SHP77 treated with DMSO at 0.1 percent for 48 hours (cell line): ENCODE data around the gene IL37.
"Not testable (repeated sequence)": the region's sequence is repeated elsewhere in the genome, so short reads cannot be mapped to it uniquely, and the experiment has no call there.

Experiments used
- DNase-seq: peaks from one replicate; lab custom pipeline; 2025; lab: John Stamatoyannopoulos, UW

The IL37 gene

GRCh38 chr2:112923237-112923966, 12.4 kb downstream of the IL37 start:
- DNase-seq: no peak

DNA sequence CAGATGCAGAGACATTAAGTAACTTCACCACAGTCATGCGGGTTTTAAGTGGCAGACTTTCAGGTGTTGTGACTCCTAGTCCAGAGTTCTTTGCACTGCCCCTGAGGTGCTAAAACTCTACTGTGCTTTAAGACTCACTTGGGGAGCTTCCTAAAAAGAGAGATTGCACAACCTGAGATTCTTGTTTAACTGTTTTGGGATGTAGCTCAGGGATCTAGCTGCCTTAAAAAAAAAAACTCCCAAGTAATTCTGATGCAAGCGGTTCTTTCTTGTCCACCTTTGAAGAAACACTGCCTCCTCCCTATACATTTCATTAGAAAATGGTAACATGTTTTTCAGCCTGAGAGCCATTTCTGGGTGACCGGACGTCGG, 13.0 kb downstream of the IL37 start:
- DNase-seq: no peak

DNA sequence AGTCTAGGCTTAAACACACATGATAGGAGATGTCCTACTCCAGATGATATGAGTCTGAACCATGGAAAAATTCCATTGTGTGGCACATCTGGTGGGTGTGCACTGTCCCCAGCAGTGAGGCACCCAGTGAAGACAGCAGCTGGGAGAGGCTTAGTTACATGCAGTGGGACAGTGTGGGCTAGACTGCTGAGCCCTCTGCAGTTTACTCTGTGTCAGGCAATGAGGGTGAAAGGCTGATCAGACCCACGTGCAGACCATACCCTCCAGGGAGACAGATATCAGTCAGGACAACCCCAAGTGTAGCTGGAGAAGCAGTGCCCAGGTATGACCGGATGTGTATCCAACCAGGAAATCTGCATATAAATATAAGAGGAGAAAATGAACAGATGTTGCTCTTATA, 13.4 kb downstream of the IL37 start:
- no peak for DNase-seq

DNA sequence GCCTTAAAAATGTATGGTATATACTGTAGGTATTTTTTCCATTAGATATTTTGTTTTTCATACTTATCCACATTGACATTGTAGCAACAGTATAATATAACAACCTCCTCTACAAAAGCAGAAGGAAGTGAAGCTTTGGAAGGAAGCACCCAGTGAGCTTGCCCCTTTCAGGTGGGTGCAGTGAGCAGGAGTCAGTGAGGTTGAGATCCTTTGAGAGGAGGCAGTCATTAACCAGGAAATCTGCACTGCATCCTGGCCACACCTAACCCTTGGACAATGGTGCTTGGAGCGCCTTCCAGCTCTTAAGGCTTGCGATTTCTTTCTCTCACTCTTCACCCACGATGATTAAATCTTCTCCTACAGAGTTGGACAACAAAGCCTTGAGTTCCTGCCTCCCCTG, 13.9 kb downstream of the IL37 start:
- DNase-seq: no peak

GRCh38 chr2:112926707-112927106, 15.7 kb downstream of the IL37 start:
- no peak for DNase-seq

- DNase-seq: no peak
Measured at GRCh38 chr2:112927745-112928144, 16.8 kb downstream of the IL37 start.

GRCh38 chr2:112933261-112933660, 22.3 kb downstream of the IL37 start:
- no peak for DNase-seq

GRCh38 chr2:112934117-112934516, 23.2 kb downstream of the IL37 start:
- not testable (repeated sequence) for DNase-seq

GRCh38 chr2:112936927-112937232, 25.9 kb downstream of the IL37 start:
- no peak for DNase-seq

GRCh38 chr2:112938904-112939303, 27.9 kb downstream of the IL37 start:
- no peak for DNase-seq

GRCh38 chr2:112939425-112939824, 28.5 kb downstream of the IL37 start:
- DNase-seq: no peak

DNA sequence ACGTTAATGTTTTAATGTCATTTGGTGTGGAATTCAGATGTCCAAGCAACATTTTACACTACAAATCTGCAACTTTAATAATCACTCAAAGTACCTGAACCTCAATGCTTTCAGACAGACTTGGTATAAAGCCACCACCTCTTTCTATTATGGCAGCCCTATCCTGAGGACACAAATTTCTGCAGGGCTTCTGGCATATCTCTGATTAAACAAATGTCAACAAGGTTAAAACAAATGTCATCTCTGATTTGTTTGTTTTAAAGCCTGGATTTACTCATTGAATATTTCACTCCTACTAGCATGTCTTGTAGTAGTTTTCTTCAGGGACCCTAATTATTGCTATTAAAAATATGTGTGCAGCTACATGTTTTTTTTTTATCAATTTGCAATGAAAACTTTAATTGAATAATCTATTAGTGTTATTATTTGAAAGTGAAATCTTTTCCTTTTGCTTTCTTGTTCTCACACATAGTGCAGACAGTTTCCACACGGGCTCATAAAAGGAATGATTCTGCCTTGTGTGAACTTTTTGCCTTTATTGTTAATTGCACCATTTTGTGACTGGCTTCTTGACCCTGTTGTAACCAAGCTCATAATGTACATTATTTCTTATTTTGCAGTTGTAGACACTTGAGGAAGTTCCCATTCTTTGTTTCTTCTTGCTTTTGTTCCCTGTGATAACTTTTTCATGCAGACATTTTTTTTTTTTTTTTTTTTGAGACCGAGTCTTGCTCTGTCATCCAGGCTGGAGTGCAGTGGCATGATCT, 30.1 kb downstream of the IL37 start:
- no peak for DNase-seq

DNA sequence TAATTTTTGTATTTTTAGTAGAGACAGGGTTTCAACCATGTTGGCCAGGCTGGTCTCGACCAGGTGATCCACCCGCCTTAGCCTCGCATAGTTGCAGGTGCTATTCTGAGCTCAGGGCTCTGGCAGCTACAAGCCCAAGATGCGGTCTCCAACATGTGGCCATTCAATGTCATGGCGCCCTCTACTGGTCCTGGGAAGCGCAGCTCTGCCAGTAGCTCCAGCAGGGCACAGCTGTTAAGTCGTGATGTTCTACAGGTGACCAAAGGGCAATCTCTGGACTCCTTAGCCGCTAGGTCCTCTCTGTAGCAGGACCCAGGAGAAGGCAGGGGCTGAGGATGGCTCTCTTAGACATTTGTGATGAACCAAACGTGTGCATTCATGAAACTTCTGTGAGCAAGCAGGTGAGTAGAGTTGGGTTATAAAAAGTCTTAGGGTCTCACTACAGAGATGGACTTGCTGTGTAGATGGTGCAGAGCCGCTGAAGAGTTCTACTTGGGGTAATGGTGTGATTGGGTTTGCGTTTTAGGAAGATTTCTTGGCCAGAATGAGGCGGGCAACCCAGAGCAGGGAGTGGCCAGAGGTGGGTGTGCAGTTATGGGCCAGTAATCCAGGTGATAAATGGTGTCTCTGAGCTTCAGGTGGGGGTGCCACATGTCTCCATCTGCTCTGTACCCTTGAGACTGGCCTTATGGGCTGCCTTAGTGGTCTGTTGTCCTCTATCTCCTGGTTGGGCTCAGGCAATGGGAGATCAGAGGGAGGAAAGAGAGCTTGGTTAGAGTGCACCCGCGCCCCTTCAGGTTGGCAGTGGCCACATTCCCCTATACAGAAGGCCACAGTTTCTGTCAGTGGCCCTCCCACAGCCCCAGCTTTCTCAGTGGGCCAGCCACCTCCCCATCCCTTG, 31.0 kb downstream of the IL37 start:
- peak; percentile 30 for DNase-seq

GRCh38 chr2:112942654-112943002, 31.7 kb downstream of the IL37 start:
- no peak for DNase-seq

- DNase-seq: no peak
Measured at GRCh38 chr2:112944971-112945370, 34.0 kb downstream of the IL37 start.

DNA sequence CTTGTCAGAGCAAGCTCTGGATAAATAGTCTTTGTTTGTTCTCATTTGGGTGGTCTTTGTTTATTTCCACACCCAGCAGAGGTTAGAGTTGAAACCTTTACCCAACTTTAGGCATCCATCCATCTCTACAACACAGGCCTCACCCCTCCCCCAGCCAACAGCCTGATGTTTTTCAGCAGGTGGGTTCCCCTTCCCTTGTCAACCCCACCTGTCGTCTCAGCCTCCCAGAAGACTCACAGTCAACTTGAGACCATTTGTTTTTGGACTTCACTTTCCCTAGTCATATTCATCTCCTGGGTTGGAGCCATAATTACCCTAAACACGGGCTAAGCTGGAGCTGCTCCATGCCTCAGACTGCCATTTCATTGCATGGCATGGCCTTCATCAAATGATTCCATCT, 35.1 kb downstream of the IL37 start:
- no peak for DNase-seq

DNA sequence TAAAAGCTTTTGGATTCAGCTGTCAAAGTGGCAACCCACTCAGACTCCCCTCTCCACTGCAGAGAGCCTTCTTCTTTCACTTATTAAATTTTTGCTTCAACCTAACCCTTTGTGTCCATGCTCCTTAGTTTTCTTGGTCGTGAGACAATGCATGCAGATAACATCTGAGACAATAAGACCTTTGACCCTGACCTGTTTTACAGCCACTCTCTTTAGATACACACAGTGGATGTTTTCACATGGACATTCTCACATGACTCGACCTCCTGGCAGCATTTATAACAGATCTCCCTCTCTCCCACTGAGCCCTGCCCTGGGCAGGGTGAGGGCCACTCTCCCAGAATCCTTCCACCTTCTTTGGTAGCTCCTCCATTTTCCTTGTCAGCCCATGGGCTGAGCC, 36.4 kb downstream of the IL37 start:
- DNase-seq: no peak

DNA sequence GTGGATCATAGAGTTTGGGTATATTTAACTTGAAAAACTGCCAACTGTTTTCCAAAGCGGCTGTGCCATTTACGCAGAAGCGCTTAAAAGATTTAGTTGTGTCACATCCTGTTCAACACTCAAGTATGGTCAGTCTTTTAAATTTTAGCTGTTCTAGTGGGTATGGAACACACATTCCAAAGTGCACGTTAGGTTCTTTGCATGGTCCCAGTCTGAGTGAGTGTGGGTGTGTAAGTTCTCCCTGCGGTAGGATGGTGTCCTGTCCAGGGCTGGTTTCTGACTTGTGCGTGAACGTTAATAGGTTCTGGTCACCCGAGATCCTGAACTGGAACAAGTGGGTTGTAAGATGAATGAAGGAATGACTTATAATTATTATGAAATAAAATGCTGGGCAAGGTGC, 38.5 kb downstream of the IL37 start:
- DNase-seq: peak; percentile 19

GRCh38 chr2:112954364-112954763, 43.4 kb downstream of the IL37 start:
- DNase-seq: no peak

DNA sequence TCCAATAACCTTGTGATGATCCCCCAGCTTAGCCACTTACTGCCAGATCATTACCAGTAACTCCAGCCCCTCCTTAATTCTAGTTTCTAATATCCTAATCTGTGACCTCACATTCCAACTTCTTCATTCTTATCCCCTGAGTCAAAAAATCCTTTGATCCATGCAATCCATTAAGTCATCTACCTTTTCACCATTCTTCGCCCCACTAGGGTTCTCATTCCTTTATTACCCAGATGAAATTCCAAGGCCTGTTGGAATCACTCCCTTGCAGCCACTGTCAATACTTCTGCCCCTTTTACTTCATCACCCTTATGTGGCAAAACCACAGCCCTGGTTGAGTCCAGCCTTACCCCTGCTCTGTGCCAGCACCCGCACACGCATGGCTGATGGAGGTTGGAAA, 46.5 kb downstream of the IL37 start:
- no peak for DNase-seq

- DNase-seq: no peak
Measured at GRCh38 chr2:112958428-112959108, 47.6 kb downstream of the IL37 start.

- no peak for DNase-seq
Measured at GRCh38 chr2:112959109-112959812, 48.3 kb downstream of the IL37 start.
